Endothelial cell of umbilical vein (primary cell): ENCODE results near the gene ISL2.

ENCODE experiments used
- CTCF ChIP-seq, 2 donors: IDR thresholded peaks; 1 replicate in 1 of 2; 2 replicates in 1 of 2; pipeline ENCODE4 v1.5.1; 2011; ENCODE audit warnings: low read length in 2 of 2, mild to moderate bottlenecking in 2 of 2, moderate library complexity in 2 of 2, control low read depth in 1 of 2, inconsistent platforms in 1 of 2, low read depth in 1 of 2; ENCODE audit not compliant: insufficient read depth in 1 of 2; ENCODE audit errors: extremely low read depth in 1 of 2
- POLR2A ChIP-seq: IDR thresholded peaks from 2 replicates; pipeline ENCODE4 v1.6.1; 2012; ENCODE audit warnings: low read depth, mild to moderate bottlenecking, control low read depth, low read length
- POLR2AphosphoS5 ChIP-seq: IDR thresholded peaks from 2 replicates; pipeline ENCODE4 v1.6.1; 2012; ENCODE audit warnings: low read depth, mild to moderate bottlenecking, control low read depth, low read length, moderate library complexity; ENCODE audit not compliant: insufficient read depth

DNA sequence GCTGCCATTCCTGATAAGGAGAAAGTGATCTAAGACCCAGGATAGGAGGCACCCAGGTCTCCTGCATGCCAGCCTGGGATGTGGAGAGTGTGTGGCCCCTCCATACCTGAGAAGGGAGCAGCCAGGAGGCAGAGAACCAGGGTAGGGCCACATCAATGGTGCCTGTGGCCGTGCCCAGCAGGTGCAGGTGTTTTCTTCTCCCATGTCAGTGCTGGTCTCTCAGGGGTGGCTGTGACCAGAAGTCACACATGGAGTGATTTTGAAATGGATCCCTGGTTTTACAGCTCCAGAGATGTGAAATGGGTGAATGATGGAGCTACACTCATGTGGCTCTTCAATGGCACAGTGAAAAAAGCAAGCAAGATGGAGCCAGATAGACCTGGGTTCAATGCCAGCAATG is 3.3 kb upstream of the ISL2 start:
- TF ChIP-seq POLR2A (no peak), POLR2AphosphoS5 (no peak), CTCF (IDR thresholded peaks at IDR 0.05; ENCODE audit: extremely low read depth in 1 of 2, insufficient read depth in 1 of 2, low read depth in 1 of 2, low read length in 2 of 2) (no peak)
